ENCODE results near the gene DDR2. TPM values are rescaled to one million over a fixed set of nuclear protein-coding genes. Genes with fewer than 3 reads are reported as not detected.

DDR2 gene
- total and polyA plus RNA-seq, 2 donors from 2014 or later: 3.9 to 19.8 TPM

- TF ChIP-seq CTCF (IDR thresholded peaks at IDR 0.05; ENCODE audit: borderline replicate concordance, extremely low read depth, insufficient read depth): no peak
- FAIRE-seq: no peak
- Histone ChIP-seq H3K9me3 (ENCODE audit: control insufficient read depth in 2 of 3, insufficient read depth in 1 of 3, low read length in 3 of 3) (no peaks in the 10 kb centered on the region), H3K4me3 (ENCODE audit: low read length in 3 of 3) (no peak overlapping the region), H3K27me3 (ENCODE audit: control insufficient read depth, insufficient read depth, low read length) (no peaks in the 10 kb centered on the region), H3K4me1 (ENCODE audit: control insufficient read depth in 2 of 3, insufficient read depth in 2 of 3, low read depth in 1 of 3, low read length in 3 of 3) (no peaks in the 10 kb centered on the region), H3K9ac (ENCODE audit: low read length in 3 of 3) (no peak overlapping the region), H3K36me3 (ENCODE audit: control insufficient read depth in 2 of 3, insufficient read depth in 3 of 3, low read length in 3 of 3) (no peaks in the 10 kb centered on the region), H3K27ac (ENCODE audit: low read depth in 2 of 2, low read length in 2 of 2) (no peak overlapping the region)
- DNase-seq: no peak
- intact Hi-C loops (cut with DNase I): no loop called here
These were observed 31.4 kb downstream of the DDR2 start for GRCh38 chr1:162663589-162664106.

- no peak for TF ChIP-seq CTCF (IDR thresholded peaks at IDR 0.05; ENCODE audit: borderline replicate concordance, extremely low read depth, insufficient read depth)
- Histone ChIP-seq H3K36me3 (ENCODE audit: control insufficient read depth in 2 of 3, insufficient read depth in 3 of 3, low read length in 3 of 3) (no peaks in the 10 kb centered on the region), H3K27ac (ENCODE audit: low read depth in 2 of 2, low read length in 2 of 2) (no peak overlapping the region), H3K9ac (ENCODE audit: low read length in 3 of 3) (no peak overlapping the region), H3K4me3 (ENCODE audit: low read length in 3 of 3) (no peak overlapping the region), H3K27me3 (ENCODE audit: control insufficient read depth, insufficient read depth, low read length) (no peaks in the 10 kb centered on the region), H3K9me3 (ENCODE audit: control insufficient read depth in 2 of 3, insufficient read depth in 1 of 3, low read length in 3 of 3) (no peaks in the 10 kb centered on the region), H3K4me1 (ENCODE audit: control insufficient read depth in 2 of 3, insufficient read depth in 2 of 3, low read depth in 1 of 3, low read length in 3 of 3) (peaks cover 0 to 5% (median 3%) of the 10 kb centered on the region in 3 donors)
- DNase-seq (no peak), FAIRE-seq (no peak)
- intact Hi-C loops (cut with DNase I): no loop called here
These were observed 33.9 kb downstream of the DDR2 start for GRCh38 chr1:162666006-162666645.

- Histone ChIP-seq H3K27me3 (ENCODE audit: control insufficient read depth, insufficient read depth, low read length) (no peaks in the 10 kb centered on the region), H3K36me3 (ENCODE audit: control insufficient read depth in 2 of 3, insufficient read depth in 3 of 3, low read length in 3 of 3) (no peaks in the 10 kb centered on the region), H3K27ac (ENCODE audit: low read depth in 2 of 2, low read length in 2 of 2) (no peak overlapping the region), H3K4me3 (ENCODE audit: low read length in 3 of 3) (no peak overlapping the region), H3K9me3 (ENCODE audit: control insufficient read depth in 2 of 3, insufficient read depth in 1 of 3, low read length in 3 of 3) (no peaks in the 10 kb centered on the region), H3K9ac (ENCODE audit: low read length in 3 of 3) (no peak overlapping the region), H3K4me1 (ENCODE audit: control insufficient read depth in 2 of 3, insufficient read depth in 2 of 3, low read depth in 1 of 3, low read length in 3 of 3) (peaks cover 0 to 16% (median 3%) of the 10 kb centered on the region in 3 donors)
- intact Hi-C loops (cut with DNase I): no loop called here
- FAIRE-seq: no peak
- TF ChIP-seq CTCF (IDR thresholded peaks at IDR 0.05; ENCODE audit: borderline replicate concordance, extremely low read depth, insufficient read depth): no peak
- DNase-seq: no peak
These were observed 35.3 kb downstream of the DDR2 start for GRCh38 chr1:162667381-162668080.
